Measurements from ENCODE around the gene OR8I2.

- TF ChIP-seq CTCF (IDR thresholded peaks at IDR 0.05) (no peak), POLR2AphosphoS5 (IDR thresholded peaks at IDR 0.05; ENCODE audit: insufficient read depth in 1 of 2, low read depth in 1 of 2) (no peak), POLR2A (IDR thresholded peaks at IDR 0.05) (no peak)
These were observed 44.6 kb upstream of the OR8I2 start for GRCh38 chr11:56048480-56048879.
